OCI-LY1 (cell line): ENCODE data around the gene GULP1.

Source experiments
- CTCF ChIP-seq: fragments of 200-600 bp; sonication (generic), shearing (Covaris generic); IDR thresholded peaks from 2 replicates; pipeline ENCODE4 v1.5.1; 2017; ENCODE audit warnings: mild to moderate bottlenecking, antibody characterized with exemption, low read length, moderate library complexity, mixed read lengths
- EZH2 ChIP-seq: fragments of 200-600 bp; sonication (generic), shearing (Covaris generic); IDR thresholded peaks from 2 replicates; pipeline ENCODE4 v1.8.0; 2017; ENCODE audit warnings: borderline replicate concordance, mixed run types, mild to moderate bottlenecking, antibody characterized with exemption, low read length, moderate library complexity, mixed read lengths

DNA sequence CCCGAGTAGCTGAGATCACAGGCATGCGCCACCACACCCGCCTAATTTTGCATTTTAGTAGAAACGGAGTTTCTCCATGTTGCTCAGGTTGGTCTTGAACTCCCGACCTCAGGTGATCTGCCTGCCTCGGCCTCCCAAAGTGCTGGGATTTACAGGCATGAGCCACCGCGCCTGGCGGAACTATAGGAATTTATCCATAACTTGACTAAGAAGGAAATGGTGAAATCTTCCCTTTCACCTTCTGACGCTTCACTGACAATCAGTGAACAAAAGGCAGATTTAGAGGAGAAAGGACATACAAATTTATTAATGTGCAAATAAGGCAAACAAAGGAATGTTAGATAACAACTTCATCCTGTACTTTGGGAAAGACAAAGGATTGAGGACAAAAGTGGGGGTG lies 15.4 kb upstream of the GULP1 start:
- TF ChIP-seq CTCF: no peak
- no peak for TF ChIP-seq EZH2
